ENCODE data around the gene DDX55.

Gene DDX55

DNA sequence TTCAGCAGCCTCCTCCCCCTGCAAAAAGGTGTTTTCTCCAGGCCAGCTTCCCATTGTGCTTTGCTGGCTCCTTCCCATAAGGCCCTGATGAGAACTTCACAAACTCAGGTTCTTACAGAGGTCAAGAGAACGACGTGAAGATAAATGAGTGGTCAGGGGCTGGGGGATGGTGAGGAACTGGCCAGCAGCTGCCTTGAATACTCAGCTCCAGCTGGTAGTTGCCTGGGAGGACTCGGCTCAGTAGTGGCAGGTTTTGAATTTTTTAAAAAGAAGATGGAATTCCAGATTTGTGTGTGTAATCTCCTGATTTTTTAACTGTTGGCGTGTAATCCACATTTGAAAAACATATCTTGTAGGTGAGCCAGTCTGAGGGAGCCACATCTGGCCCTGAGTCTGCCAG is 5.9 kb downstream of the DDX55 start:
- DNase-seq (ENCODE audit: extremely low read depth in 1 of 2, low read depth in 1 of 2) = no peak

DNA sequence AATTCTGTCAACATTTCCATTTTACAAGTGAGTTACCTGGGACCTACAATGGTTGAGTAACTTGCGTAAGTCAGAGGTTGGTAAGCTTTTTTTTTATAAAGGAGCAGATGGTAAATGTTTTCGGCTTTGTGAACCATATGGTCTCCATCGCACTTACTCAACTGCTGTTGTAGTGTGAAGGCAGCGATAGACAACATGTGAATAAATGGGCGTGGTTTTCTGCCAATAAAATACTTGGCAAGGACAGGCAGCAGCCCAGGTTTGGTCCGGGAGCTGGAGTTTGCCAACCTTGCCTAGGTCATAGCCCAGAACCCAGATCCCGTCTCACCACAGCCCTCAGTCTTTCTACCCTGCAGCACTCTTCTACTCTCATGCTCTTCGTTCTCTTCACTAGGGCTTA is 6.3 kb downstream of the DDX55 start:
- no peak for DNase-seq (ENCODE audit: extremely low read depth in 1 of 2, low read depth in 1 of 2)

DNA sequence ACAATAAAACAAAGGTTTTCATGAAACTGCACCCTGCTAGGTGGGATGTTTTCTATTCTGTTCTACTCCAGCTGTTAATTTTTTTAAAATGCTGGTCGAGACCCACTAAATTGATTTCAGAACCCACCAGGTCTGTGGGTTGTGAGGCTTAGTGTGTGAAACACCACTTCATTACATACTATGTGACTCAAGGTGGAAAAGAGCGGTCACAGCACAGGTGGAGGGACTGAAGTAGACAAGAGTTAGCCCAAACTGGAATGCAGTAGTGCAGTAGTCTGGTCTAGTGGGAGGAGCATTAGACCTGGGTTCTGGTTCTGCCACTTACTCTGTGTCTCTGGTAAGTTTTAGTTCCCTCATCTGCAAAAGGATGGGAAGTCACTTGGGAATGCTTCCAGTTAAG is 12.2 kb downstream of the DDX55 start:
- DNase-seq (ENCODE audit: extremely low read depth in 1 of 2, low read depth in 1 of 2) = peak in 1 of 2 donors; percentile 21

DNA sequence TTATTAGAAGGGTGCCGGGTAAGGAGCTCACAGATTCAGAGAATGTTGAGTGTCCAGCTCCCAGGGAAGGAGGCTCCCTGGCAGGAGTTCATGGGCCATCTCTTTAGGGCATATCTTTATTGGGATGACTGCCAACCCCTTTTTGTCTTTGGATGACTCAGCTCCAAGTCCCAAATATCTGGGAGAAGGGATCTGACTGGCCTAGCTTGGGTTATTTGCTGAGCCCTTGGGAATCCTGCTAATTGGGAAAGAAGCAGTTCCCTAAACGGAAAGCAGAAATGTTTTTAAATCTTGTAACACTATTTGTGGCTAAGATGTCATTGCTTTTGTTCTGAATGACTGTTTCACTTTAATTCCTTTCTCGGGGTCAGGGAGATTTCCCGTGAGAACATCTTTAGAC is 12.6 kb downstream of the DDX55 start:
- no peak for DNase-seq (ENCODE audit: extremely low read depth in 1 of 2, low read depth in 1 of 2)

DNA sequence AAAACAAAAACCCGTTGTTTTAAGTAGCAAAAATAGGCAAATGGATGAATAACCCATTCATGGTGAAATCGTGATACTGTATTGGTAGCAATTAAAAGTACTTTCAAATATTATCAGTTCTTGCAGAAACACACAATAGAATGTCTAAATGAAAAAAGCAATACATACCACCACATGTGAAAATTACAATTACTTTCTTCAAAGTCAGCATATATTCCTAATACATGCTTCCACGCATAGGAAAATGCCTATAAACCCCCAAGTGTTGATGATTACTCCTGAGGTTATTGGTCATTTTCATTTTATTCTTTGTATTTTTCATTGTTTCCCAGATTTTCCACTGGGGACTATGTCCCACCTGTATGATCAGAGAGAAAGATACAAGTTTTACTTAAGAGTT is 15.2 kb downstream of the DDX55 start:
- DNase-seq (ENCODE audit: extremely low read depth in 1 of 2, low read depth in 1 of 2) = no peak

DNA sequence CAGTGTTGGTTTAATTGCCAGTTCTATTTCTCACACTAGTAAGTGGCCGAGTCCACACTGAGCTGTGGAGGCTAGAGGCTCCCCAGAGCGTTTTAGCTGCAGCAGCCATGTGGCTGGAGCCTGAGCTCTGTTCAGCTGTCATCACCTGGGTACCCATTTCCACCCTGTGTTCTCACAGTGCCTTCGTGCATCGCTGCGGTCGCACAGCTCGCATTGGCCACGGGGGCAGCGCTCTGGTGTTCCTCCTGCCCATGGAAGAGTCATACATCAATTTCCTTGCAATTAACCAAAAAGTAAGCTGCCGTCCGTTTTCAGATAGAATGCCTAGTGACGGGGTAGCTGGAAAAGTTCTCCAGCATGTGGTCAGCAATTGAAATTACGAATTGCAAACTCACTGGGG is 15.7 kb downstream of the DDX55 start:
- DNase-seq (ENCODE audit: extremely low read depth in 1 of 2, low read depth in 1 of 2) = no peak

DNA sequence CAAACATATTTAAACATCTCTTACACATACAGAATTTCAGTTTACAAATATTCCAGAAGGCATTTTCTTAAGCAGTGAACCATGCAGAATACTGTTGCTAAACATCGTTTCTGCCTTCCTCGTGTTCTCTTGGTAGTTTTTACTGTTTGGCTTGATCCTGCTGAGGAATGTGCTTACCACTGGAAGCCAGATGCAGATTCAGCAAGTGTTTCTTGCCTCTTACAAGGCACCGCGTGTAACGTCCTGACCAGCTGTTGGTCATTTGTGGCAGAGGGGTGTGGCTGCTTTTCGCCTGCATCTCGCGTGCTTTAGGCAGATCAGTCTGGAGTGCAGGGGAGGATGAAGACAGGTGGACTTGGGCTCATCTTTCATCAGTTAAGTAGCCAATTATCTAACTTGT is 19.2 kb downstream of the DDX55 start:
- DNase-seq (ENCODE audit: extremely low read depth in 1 of 2, low read depth in 1 of 2) = no peak

DNA sequence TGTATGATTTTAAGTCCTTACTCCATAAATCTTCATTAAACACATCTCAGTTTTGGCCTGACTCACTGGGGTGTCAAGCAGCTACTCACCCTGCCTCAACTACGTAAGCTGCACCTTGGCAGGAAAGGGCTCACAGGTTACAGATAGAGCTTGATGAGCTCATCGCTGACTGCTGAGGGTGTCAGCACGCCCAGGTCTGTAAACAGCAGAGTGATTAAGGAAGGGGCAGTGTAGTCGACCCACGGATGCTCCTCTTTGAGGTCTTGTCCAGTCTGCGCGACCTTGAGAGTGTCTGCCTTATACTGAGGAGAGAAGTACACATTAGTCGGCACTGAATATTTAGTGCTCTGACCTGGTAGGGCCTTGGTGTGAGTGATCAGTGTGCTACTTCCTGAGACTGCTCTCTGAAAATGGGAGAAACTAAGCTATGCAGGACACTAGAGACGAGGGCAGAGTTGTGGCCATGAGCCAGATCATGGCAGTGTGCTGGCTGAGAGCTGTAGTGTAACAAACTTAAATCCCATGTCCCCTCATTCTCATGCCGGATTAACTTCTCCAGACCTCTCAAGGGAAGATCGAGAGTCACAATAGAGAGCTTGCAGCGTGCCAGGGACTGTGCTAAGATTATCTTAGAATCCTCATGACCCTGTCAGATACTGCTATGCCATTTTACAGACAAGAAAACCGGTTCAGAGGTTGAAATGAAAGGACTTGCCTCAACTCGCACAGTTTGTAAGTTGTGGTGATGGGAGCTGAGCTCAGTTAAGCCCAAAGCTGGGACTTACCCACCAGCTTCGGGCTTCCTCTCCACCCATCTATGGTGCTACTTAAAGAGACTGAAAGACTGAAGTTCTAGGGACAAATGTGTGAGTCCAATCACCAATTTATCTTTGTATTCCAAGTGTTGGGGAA is 20.0 kb downstream of the DDX55 start:
- DNase-seq (ENCODE audit: extremely low read depth in 1 of 2, low read depth in 1 of 2) = peak in 1 of 2 donors; percentile 14

DNA sequence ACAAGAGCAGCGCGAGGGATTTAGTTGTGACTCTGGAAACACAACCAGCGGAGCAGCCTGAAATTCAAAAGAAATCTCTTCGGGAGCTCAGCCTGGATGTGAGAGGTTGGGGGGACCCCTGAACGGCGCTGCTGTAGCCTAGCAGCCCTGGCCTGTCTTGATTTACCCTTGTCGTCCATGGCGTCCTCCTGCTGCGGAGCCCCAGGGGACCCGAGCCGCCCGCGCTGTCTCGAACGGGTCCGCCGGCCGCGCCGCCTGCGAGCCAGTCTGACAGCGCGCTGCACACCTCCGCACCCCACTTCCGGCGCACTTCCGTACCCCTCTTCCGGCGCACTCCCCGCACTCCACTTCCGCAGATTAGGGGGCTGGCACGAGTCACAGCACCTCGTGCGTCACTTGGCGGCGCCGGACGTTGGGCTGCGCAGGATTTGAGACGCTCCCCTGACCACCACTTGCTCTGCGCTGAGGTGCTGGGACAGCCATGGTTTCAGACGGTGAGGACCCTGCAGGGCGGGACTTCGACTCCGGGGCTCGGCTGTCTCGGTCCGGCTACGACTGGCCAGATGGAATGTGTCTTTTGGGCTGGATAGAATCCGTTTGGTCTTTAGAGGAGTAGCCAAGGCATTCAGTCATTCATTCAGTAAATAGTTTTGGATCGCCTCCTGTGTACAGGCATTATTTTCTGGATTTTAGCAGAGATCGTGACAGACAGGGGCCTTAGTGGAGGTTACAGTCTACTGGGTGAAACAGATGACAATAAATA is 31.7 kb downstream of the DDX55 start, which contains the start of the genes EIF2B1 and GTF2H3:
TSS of gene EIF2B1 (minus strand) at position 308 of the 763 bp plus-strand sequence. CDS start at position 179, 129 bp downstream.
TSS of gene GTF2H3 (plus strand) at position 451 of the 763 bp plus-strand sequence. CDS start at position 482, 31 bp downstream.
- peak; percentile 95 to 96 for DNase-seq (ENCODE audit: extremely low read depth in 1 of 2, low read depth in 1 of 2)

DNA sequence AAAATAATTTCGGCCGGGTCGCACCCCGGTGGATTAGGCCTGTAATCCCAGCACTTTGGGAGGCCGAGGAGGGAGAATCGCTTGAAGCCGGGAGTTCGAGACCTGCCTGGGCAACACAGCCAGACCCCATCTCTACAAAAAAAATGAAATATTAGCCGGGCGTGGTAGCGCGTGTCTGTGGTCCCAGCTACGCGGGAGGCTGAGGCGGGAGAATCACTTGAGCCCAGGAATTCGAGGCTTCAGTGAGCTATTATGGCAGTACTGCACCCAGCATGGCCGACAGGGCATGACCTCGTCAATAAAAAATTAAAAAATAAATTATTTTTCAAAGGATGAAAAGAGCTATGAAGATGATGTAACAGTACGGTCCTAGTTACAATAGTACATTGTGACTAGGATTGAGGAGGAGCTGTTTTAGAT is 32.3 kb downstream of the DDX55 start:
- no peak for DNase-seq (ENCODE audit: extremely low read depth in 1 of 2, low read depth in 1 of 2)

DNA sequence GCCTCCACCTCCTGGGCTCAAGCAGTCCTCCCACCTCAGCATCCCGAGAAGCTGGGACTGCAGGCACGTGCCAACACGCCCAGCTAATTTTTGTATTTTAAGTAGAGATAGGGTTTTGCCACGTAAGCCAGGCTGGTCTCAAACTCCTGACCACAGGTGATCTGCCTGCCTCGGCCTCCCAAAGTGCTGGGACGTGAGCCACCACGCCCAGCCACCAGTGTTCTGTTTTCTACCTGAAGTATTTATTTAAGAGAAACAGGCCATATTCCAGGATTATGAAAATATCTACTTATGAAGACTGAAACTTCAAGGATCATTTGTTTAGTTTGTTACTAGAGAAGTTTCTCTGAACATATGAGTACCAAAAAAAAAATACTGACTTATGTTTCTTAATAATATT is 42.0 kb downstream of the DDX55 start:
- DNase-seq (ENCODE audit: extremely low read depth in 1 of 2, low read depth in 1 of 2) = no peak

DNA sequence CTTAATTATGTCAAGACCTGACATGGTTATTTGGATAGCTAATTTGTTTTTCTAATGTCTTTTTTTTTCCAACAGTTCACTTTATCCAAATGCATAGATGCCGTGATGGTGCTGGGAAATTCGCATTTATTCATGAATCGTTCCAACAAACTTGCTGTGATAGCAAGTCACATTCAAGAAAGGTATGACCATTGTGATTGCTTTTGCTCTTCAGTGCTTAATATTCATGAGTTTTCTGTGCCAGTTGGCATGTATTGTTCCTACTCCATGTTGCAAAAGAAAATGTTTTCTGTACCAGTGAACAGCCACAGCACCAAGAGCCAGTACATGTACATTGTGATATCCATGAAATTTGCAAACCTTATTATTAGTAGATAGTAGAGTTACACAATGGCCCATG is 43.5 kb downstream of the DDX55 start:
- no peak for DNase-seq (ENCODE audit: extremely low read depth in 1 of 2, low read depth in 1 of 2)

DNA sequence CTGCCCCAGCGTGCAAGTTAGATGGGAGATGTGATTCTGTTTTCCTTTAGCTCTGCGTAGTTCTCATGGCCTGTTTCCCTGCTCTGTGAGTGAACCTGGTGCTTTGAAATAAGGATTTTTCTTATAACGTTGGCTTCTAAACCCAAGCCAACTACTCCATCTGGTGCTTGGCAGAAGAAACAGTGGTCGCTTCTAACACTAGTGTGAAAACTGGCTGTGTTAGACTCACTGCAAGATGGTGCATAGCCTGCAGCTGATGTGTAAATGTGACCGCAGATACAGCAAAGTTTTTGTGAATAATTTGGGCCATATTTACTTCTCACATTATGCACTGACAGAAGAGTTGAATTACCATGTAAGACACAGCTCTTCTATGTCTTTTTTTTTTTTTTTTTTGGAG is 44.0 kb downstream of the DDX55 start:
- DNase-seq (ENCODE audit: extremely low read depth in 1 of 2, low read depth in 1 of 2) = no peak

DNA sequence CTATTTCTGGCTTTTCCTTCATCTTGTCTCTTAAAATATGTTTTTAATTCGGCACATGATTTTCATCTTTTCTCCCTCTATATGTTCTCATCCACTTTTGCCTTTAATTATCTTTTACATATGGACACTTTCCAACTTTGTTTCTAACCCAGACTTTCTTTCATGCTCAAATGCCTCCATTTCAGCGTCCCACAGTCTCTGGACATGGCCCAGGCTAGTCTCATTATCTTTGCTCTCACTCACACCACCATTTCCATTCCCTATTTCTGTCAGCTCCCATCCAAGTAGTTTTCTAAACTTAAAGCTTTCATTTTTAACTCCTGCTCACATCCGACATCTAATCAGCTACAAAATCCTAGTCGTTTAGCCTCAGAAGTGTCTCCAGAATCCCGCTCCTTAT is 46.5 kb downstream of the DDX55 start:
- no peak for DNase-seq (ENCODE audit: extremely low read depth in 1 of 2, low read depth in 1 of 2)

DNA sequence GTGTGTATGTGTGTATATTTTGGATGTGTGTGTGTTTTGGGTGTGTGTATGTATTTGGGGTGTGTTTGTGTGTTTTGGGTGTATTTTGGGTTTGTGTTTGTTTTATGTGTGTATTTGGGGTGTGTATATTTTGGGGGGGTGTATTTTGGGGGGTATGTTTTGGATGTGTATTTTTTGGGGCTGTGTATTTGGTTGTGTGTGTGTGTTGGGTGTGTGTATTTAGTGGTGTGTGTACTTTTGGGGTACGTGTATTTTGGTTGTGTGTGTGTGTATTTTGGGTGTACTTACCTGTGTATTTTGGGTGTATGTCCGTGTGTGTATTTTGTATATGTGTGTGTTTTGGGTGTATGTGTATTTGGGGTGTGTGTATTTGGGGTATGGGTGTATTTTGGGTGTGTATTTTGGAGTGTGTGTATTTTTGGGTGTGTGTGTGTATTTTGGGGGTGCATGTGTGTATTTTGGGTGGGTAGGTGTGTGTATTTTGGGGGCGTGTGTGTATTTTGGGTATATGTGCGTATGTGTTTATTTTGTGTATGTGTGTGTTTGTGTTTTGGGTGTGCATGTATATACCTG is 52.3 kb downstream of the DDX55 start:
- DNase-seq (ENCODE audit: extremely low read depth in 1 of 2, low read depth in 1 of 2) = no peak

DNA sequence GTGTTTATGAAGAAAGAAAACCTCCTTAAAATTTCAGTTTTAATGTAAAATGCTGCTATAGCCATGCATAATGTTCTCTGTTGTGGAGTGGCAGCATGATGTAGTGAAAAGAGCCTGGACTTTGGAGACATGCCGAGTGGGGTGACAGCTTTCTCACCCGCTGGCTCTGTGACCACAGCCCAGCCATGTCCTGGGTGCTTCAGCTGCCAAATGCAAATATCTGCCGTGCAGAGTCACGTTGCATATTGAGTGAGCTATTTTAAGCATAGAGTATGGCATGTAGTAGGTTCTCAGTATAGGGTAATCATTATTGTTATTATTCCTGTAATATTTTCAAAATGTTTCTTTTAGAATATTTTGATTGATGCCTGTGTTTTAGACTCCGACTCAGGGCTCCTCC is 53.5 kb downstream of the DDX55 start:
- no peak for DNase-seq (ENCODE audit: extremely low read depth in 1 of 2, low read depth in 1 of 2)

DNA sequence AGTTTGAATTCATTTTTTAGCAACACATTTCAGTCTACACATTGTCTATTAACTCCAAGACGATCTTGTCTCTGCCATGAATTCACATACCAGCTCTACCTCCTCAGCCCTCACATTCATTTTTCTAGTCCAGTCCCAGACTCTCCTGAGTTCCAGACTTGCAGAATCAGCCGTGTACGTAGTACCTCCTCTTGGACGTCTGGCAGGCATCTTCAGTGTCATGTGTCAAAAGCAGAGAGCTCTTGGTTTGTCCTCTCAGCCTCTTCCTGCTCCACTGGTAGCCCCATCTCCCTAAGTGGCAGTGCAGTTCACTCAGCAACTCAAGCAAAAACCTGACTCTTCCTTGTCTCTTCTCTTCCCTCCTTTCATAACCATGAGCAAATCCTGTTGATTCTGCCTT is 54.5 kb downstream of the DDX55 start:
- DNase-seq (ENCODE audit: extremely low read depth in 1 of 2, low read depth in 1 of 2) = no peak

DNA sequence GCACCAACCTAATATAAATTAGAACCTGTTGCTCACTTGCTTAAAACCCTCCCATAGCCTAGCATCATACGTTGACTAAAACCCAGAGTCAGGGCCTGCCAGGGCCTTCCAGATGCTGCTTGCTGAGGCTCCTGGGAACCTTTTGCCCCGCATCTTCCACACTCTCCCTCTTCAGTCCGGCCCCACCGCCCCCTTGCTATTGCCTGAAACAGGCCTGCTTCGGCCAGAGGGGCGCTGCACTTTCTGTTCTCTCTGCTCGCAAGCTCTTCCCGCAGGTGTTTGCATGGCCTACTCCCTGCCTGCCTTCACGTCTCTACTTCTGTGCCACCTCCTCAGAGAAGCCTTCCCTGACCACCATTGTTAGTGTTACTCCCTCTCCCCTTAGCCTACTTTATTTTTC is 55.3 kb downstream of the DDX55 start:
- DNase-seq (ENCODE audit: extremely low read depth in 1 of 2, low read depth in 1 of 2) = no peak

DNA sequence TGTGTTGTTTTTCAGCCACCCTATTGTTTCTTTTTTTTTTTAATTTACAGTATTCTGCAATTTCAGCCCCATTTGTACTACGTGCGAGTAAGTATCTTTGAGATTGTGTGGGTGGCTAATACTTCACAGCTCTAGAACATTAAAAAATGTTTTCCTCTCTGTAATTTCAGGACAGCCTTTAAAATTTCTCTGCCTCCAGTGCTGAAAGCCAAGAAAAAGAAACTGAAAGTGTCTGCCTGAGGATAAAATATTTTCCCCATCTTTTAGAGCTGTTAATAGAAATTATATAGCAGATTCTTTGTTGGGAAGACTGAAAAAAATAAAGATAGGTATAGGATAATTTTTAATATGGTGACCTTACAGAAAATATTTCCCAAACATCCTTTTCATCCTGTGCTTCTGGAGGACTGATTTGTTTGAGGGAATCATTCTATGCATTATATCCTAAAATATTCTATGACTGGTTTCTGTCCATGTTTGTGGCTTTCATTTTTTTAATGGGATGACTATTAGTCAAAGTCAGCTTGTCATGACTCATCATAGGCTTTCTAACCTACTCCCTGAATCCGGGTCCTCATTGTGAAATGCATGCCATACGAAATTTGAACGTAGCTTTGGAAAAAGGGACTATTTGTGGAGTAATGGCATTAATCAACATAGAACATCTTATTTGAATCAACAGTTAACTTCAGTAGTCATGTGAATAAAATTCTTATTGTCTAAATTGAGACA is 58.3 kb downstream of the DDX55 start:
- no peak for DNase-seq (ENCODE audit: extremely low read depth in 1 of 2, low read depth in 1 of 2)

DNA sequence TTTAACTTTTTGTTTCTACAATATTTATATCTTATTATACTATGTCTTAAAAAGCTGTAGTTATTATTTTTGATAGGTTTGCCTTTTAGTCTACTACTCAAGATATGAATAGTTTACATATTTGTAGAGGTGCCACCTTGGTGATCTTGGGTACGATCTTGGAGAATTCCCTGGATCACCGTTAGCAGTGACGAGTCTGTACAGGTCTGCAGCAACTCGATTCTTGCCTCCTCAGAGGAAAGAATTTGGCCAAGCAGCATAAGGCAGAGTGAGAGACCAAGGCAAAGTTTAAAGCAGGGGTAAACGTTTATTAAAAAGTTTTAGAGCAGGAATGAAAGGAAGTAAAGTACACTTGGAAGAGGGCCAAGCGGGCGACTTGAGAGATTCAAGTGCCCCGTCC is 65.9 kb downstream of the DDX55 start:
- DNase-seq (ENCODE audit: extremely low read depth in 1 of 2, low read depth in 1 of 2) = no peak

Data from stimulated activated CD8-positive, alpha-beta memory T cell treated with anti-CD3 and anti-CD28 coated beads, Interleukin-7, amount 100 ng/mL, for 48 hours (primary cell).